H1 (cell line): Measurements from ENCODE around the gene SPDYE6. TPM values are rescaled to one million over a fixed set of nuclear protein-coding genes. Genes with fewer than 3 reads are reported as not detected.

Source experiments
- CTCF ChIA-PET: fragments of 300-600 bp; sonication (Branson Sonifier 250); formaldehyde crosslinking; loops from one replicate; lab custom pipeline; 2021; ENCODE audit not compliant: partially characterized antibody; lab: Charles Lee
- POLR2A ChIA-PET: fragments of 300-600 bp; sonication (Branson Sonifier 250); formaldehyde crosslinking; loops from one replicate; lab custom pipeline; 2021; ENCODE audit warnings: inconsistent platforms; ENCODE audit not compliant: partially characterized antibody; lab: Charles Lee
- DNase-seq, 2 experiments: peaks; one replicate each; pipeline versions ENCODE4 v3.0.0 to v3.0.0-alpha.2; 2010 to 2022; ENCODE audit warnings: low spot score in 2 of 2, low read depth in 1 of 2, mixed read lengths in 1 of 2
- FAIRE-seq: peaks from 2 replicates; lab custom pipeline; 2011; peaks lifted over from hg19 to GRCh38; lab: Jason Lieb, UNC
- H2AFZ ChIP-seq: 2 replicates; pipeline ENCODE4 v1.8.1; 2012; ENCODE audit warnings: low read length, inconsistent platforms
- H2AK5ac ChIP-seq: 2 replicates; pipeline ENCODE4 v1.6.1; 2013; ENCODE audit warnings: low read depth, low read length
- H2BK120ac ChIP-seq: replicated peaks from 2 replicates; pipeline ENCODE3; 2013; ENCODE audit warnings: low read depth, low read length, inconsistent platforms
- H2BK12ac ChIP-seq: 2 replicates; pipeline ENCODE4 v1.6.1; 2013; ENCODE audit warnings: low read depth, low read length
- H2BK15ac ChIP-seq: 2 replicates; pipeline ENCODE4 v1.6.1; 2013; ENCODE audit warnings: low read length
- H2BK20ac ChIP-seq: 2 replicates; pipeline ENCODE4 v1.6.1; 2013; ENCODE audit warnings: low read length
- H2BK5ac ChIP-seq: 2 replicates; pipeline ENCODE4 v1.6.1; 2013; ENCODE audit warnings: low read depth, low read length
- H3K14ac ChIP-seq: 2 replicates; pipeline ENCODE4 v1.6.1; 2013; ENCODE audit warnings: inconsistent platforms; ENCODE audit not compliant: insufficient read length
- H3K18ac ChIP-seq: 2 replicates; pipeline ENCODE4 v1.6.1; 2013; ENCODE audit warnings: low read length; ENCODE audit errors: extremely low read depth
- H3K23ac ChIP-seq: 2 replicates; pipeline ENCODE4 v1.6.1; 2013; ENCODE audit warnings: inconsistent platforms; ENCODE audit not compliant: insufficient read length
- H3K23me2 ChIP-seq: 2 replicates; pipeline ENCODE4 v1.6.1; 2013; ENCODE audit warnings: low read depth, low read length
- H3K27ac ChIP-seq: 2 replicates; pipeline ENCODE4 v1.6.1; 2011; ENCODE audit warnings: low read depth, low read length, inconsistent platforms
- H3K27me3 ChIP-seq, 4 experiments: replicated peaks in 1 of 4; 1 replicate in 1 of 4; 2 replicates in 3 of 4; pipeline versions ENCODE4 v1.6.1 to v1.8.1; 2011 to 2013; ENCODE audit warnings: low read length in 3 of 4, mild to moderate bottlenecking in 3 of 4, inconsistent platforms in 2 of 4, mixed read lengths in 2 of 4, moderate library complexity in 1 of 4; ENCODE audit not compliant: control insufficient read depth in 3 of 4, insufficient read depth in 3 of 4; ENCODE audit errors: extremely low read depth in 1 of 4
- H3K36me3 ChIP-seq, 4 experiments: 2 replicates each; pipeline versions ENCODE4 v1.6.1 to v1.8.1; 2011 to 2013; ENCODE audit warnings: mild to moderate bottlenecking in 4 of 4, low read length in 3 of 4, moderate library complexity in 2 of 4, control low read depth in 1 of 4, inconsistent platforms in 1 of 4; ENCODE audit not compliant: insufficient read depth in 4 of 4, control insufficient read depth in 2 of 4
- H3K4ac ChIP-seq: replicated peaks from 2 replicates; pipeline ENCODE3; 2013; ENCODE audit warnings: low read length, low read depth, mixed read lengths, inconsistent platforms; ENCODE audit not compliant: insufficient read length
- H3K4me1 ChIP-seq, 4 experiments: replicated peaks in 1 of 4; 1 replicate in 1 of 4; 2 replicates in 3 of 4; pipeline versions ENCODE4 v1.6.1 to v1.8.1; 2011 to 2013; ENCODE audit warnings: low read length in 3 of 4, inconsistent platforms in 2 of 4, mixed read lengths in 1 of 4; ENCODE audit not compliant: insufficient read depth in 4 of 4, control insufficient read depth in 3 of 4
- H3K4me2 ChIP-seq, 2 experiments: 2 replicates each; pipeline versions ENCODE4 v1.6.1 to v1.8.1; 2011 to 2013; ENCODE audit warnings: low read depth in 2 of 2, low read length in 2 of 2, control low read depth in 1 of 2, inconsistent platforms in 1 of 2, mild to moderate bottlenecking in 1 of 2; ENCODE audit not compliant: insufficient read depth in 1 of 2
- H3K4me3 ChIP-seq, 4 experiments: fragments of 200-600, 300-600 bp in 1 of 4; sonication (generic), shearing (Covaris generic), sonication (Bioruptor Twin) in 1 of 4; 2 replicates each; pipeline versions ENCODE4 v1.5.1 to v1.8.1; 2011 to 2016; ENCODE audit warnings: low read length in 4 of 4, low read depth in 3 of 4, control low read depth in 2 of 4, inconsistent platforms in 2 of 4, mild to moderate bottlenecking in 2 of 4, mixed read lengths in 1 of 4, moderate library complexity in 1 of 4; ENCODE audit not compliant: insufficient read depth in 2 of 4; ENCODE audit errors: extremely low read depth in 1 of 4
- H3K56ac ChIP-seq: replicated peaks from 2 replicates; pipeline ENCODE3; 2013; ENCODE audit warnings: low read depth, mild to moderate bottlenecking, mixed read lengths, low read length, inconsistent platforms; ENCODE audit not compliant: insufficient read length
- H3K79me1 ChIP-seq: 2 replicates; pipeline ENCODE4 v1.6.1; 2013; ENCODE audit warnings: low read depth, low read length, control low read depth
- H3K79me2 ChIP-seq, 2 experiments: 2 replicates each; pipeline versions ENCODE4 v1.6.1 to v1.8.1; 2012 to 2013; ENCODE audit warnings: low read length in 2 of 2, mild to moderate bottlenecking in 2 of 2, inconsistent platforms in 1 of 2; ENCODE audit not compliant: insufficient read depth in 2 of 2, control insufficient read depth in 1 of 2
- H3K9ac ChIP-seq, 4 experiments: replicated peaks in 1 of 4; 1 replicate in 1 of 4; 2 replicates in 3 of 4; pipeline versions ENCODE4 v1.6.1 to v1.8.1; 2011 to 2013; ENCODE audit warnings: low read depth in 3 of 4, low read length in 3 of 4, control low read depth in 2 of 4, mild to moderate bottlenecking in 2 of 4, moderate library complexity in 2 of 4, inconsistent platforms in 1 of 4; ENCODE audit errors: extremely low read depth in 1 of 4
- H3K9me3 ChIP-seq, 2 experiments: 2 replicates each; pipeline versions ENCODE4 v1.6.1 to v1.8.1; 2012 to 2013; ENCODE audit warnings: mild to moderate bottlenecking in 2 of 2, moderate library complexity in 2 of 2, control low read depth in 1 of 2, inconsistent platforms in 1 of 2, low read depth in 1 of 2, low read length in 1 of 2, mixed read lengths in 1 of 2; ENCODE audit not compliant: insufficient read depth in 2 of 2
- H4K20me1 ChIP-seq, 2 experiments: replicated peaks in 1 of 2; 2 replicates each; pipeline versions ENCODE3 to v1.8.1; 2011 to 2013; ENCODE audit warnings: inconsistent platforms in 2 of 2, low read length in 2 of 2, mild to moderate bottlenecking in 1 of 2; ENCODE audit not compliant: insufficient read depth in 2 of 2, control insufficient read depth in 1 of 2
- H4K5ac ChIP-seq: 2 replicates; pipeline ENCODE4 v1.6.1; 2013; ENCODE audit warnings: low read length, low read depth, mixed read lengths, inconsistent platforms; ENCODE audit not compliant: insufficient read length
- H4K8ac ChIP-seq: 2 replicates; pipeline ENCODE4 v1.8.0; 2013; ENCODE audit warnings: mild to moderate bottlenecking, moderate library complexity, low read length, inconsistent platforms; ENCODE audit not compliant: insufficient read depth; ENCODE audit errors: extremely low read depth
- H4K91ac ChIP-seq: replicated peaks from 2 replicates; pipeline ENCODE3; 2013; ENCODE audit warnings: low read length, mixed read lengths, inconsistent platforms; ENCODE audit not compliant: insufficient read length
- JUN ChIP-seq: IDR thresholded peaks from 2 replicates; pipeline ENCODE4 v1.6.1; 2011; ENCODE audit warnings: low read depth, mild to moderate bottlenecking, improper control_type of control experiment, low read length
- RNF2 ChIP-seq: fragments of 200-900, 300-1000 bp; sonication (generic); IDR thresholded peaks from 2 replicates; pipeline ENCODE4 v1.7.1; 2016; ENCODE audit warnings: borderline replicate concordance, low read depth, mild to moderate bottlenecking, antibody characterized with exemption, low read length; ENCODE audit not compliant: poor library complexity, severe bottlenecking; ENCODE audit errors: missing control alignments
- SIN3A ChIP-seq, 2 experiments: IDR thresholded peaks in 1 of 2; conservative IDR thresholded peaks in 1 of 2; 2 replicates each; pipeline ENCODE4 v1.6.1; 2011 to 2012; ENCODE audit warnings: low read length in 2 of 2, improper control_type of control experiment in 1 of 2, low read depth in 1 of 2, mild to moderate bottlenecking in 1 of 2
- WGBS, 2 experiments: shearing (Covaris generic) in 1 of 2; methylation state at CpG; one replicate each; pipeline versions ENCODE4 v1.1.6 to v1.1.7; 2013 to 2015; ENCODE audit warnings: low lambda C conversion rate in 2 of 2, mixed read lengths in 2 of 2, inconsistent platforms in 1 of 2, low coverage in 1 of 2, missing lambda C conversion rate in 1 of 2; ENCODE audit not compliant: insufficient replicate concordance in 2 of 2, insufficient coverage in 1 of 2, insufficient read length in 1 of 2; ENCODE audit errors: extremely low coverage in 1 of 2, missing lambda C conversion rate in 1 of 2; 5-methylcytosine and 5-hydroxymethylcytosine counted together
- polyA plus RNA-seq, 7 experiments: library from polyadenylated mRNA; depleted of rRNA in 3 of 7; stranded (reverse) in 5 of 7; unstranded in 2 of 7; fragments of >200 nt in 5 of 7; fragments of 200-250 nt in 2 of 7; gene quantifications; 1 replicate in 5 of 7; 2 replicates in 1 of 7; 4 replicates in 1 of 7; pipeline versions ENCODE4 v1.2.1 to v1.2.3, GENCODE V29; 2011 to 2013; ENCODE audit warnings: missing spikeins in 2 of 7, mixed read lengths in 2 of 7
- total RNA-seq: library from RNA; stranded (reverse); fragmentation: NEBNext Ultra II Directional; extraction: Animal tissue kit (Norgen Biotek cat#: 25700); gene quantifications from 2 replicates; pipeline ENCODE4 v1.2.1, GENCODE V29; 2021

SPDYE6 gene
- total and polyA plus RNA-seq, 2 of the 8 experiments (the other 6 are each of a cell fraction or from before 2014, with no cell fraction given), result not detected

GRCh38 chr7:102305414-102306268 lies 50.6 kb downstream of the SPDYE6 start:
- ChIA-PET POLR2A (no interaction called here), CTCF (interaction anchor here (0.6 to 12.9 kb wide), 9 partner anchors 10 to 127 kb away, joined by 3 to 134 read pairs (median 3); no protein-coding TSS in a partner anchor)
- H2AK5ac ChIP-seq, result no peak overlapping the region
- H3K14ac ChIP-seq, result no peak overlapping the region
- H3K9me3 ChIP-seq, result no peaks in the 10 kb centered on the region
- no peak overlapping the region for H3K4me2 ChIP-seq
- FAIRE-seq (no peak), DNase-seq (no peak)
- WGBS, 2 experiments, result 89% methylated on average over 16 of the region's 17 CpGs; no CpG with 5 or more reads in 1 of the 2 experiments
- H3K36me3 ChIP-seq, result peaks cover 0 to 5% (median under 1%) of the 10 kb centered on the region in 4 experiments; a peak in 2 of 8 replicates
- no peak overlapping the region for H2BK20ac ChIP-seq
- no peaks in the 10 kb centered on the region for H3K79me1 ChIP-seq
- peaks cover 5 to 18% (median 11%) of the 10 kb centered on the region in 4 experiments for H3K4me1 ChIP-seq
- H3K18ac ChIP-seq, result no peak overlapping the region
- no peak overlapping the region for H4K91ac ChIP-seq
- H3K4ac ChIP-seq, result no peak overlapping the region
- H3K9ac ChIP-seq, result no peak overlapping the region
- H2BK15ac ChIP-seq, result no peak overlapping the region
- H3K23ac ChIP-seq, result no peak overlapping the region
- peaks cover 2% of the 10 kb centered on the region; the same call in 1 of the 2 replicates for H3K23me2 ChIP-seq
- no peak overlapping the region for H4K5ac ChIP-seq
- H4K8ac ChIP-seq, result no peak overlapping the region
- no peak overlapping the region for H2BK120ac ChIP-seq
- no peaks in the 10 kb centered on the region; a peak in 1 of 4 replicates for H3K79me2 ChIP-seq
- H2BK12ac ChIP-seq, result no peak overlapping the region
- H3K4me3 ChIP-seq, result no peak overlapping the region
- H2BK5ac ChIP-seq, result no peak overlapping the region
- H2AFZ ChIP-seq, result no peak overlapping the region
- no peak overlapping the region for H3K56ac ChIP-seq
- no peak overlapping the region for H3K27ac ChIP-seq
- peaks cover 0 to 2% (median 0%) of the 10 kb centered on the region in 4 experiments; a peak in 2 of 7 replicates for H3K27me3 ChIP-seq
- H4K20me1 ChIP-seq, result peaks cover 4 to 5% of the 10 kb centered on the region in 2 experiments
- TF ChIP-seq SIN3A (conservative IDR thresholded peaks at IDR 0.05 in 1 of 2, IDR thresholded peaks at IDR 0.05 in 1 of 2; ENCODE audit: low read depth in 1 of 2, low read length in 2 of 2) (no peak), RNF2 (no peak), JUN (no peak)
